GM19025 (cell line): ENCODE data around the gene HSH2D.
A peak's percentile ranks its signal among the peaks of the same experiment; 100 is the strongest.
"Not testable (repeated sequence)": the region's sequence is repeated elsewhere in the genome, so short reads cannot be mapped to it uniquely, and the experiment has no call there.

Experiments
- ATAC-seq: cut with Tn5 transposase; IDR thresholded peaks from one replicate; pipeline ENCODE4 v1.9.1; 2021; ENCODE audit warnings: mild to moderate bottlenecking, low read depth, moderate library complexity; ENCODE audit not compliant: unreplicated experiment

Gene HSH2D

GRCh38 chr19:16143399-16144215 is at the start of gene HSH2D:
Gene HSH2D, plus strand, starts transcription at chr19:16143685. Its CDS starts 5,066 bp downstream, at chr19:16148751.
- peak; percentile 62 for ATAC-seq

- no peak for ATAC-seq
These were observed 49.0 kb upstream of the HSH2D start for GRCh38 chr19:16094360-16095070.

GRCh38 chr19:16095071-16095571 is 48.4 kb upstream of the HSH2D start:
- ATAC-seq = no peak

- ATAC-seq = no peak
These were observed 47.1 kb upstream of the HSH2D start for GRCh38 chr19:16096280-16096855.

GRCh38 chr19:16098416-16098768 is 45.1 kb upstream of the HSH2D start:
- no peak for ATAC-seq

- no peak for ATAC-seq
These were observed 44.7 kb upstream of the HSH2D start for GRCh38 chr19:16098821-16099220.

- ATAC-seq = not testable (repeated sequence)
These were observed 44.0 kb upstream of the HSH2D start for GRCh38 chr19:16099314-16099965.

GRCh38 chr19:16100524-16100923 is 43.0 kb upstream of the HSH2D start:
- no peak for ATAC-seq

GRCh38 chr19:16104722-16105121 is 38.8 kb upstream of the HSH2D start:
- no peak for ATAC-seq

GRCh38 chr19:16106121-16106520 is 37.4 kb upstream of the HSH2D start:
- ATAC-seq = no peak

- peak; percentile 92 for ATAC-seq
These were observed 32.2 kb upstream of the HSH2D start, which contains the start of gene RAB8A for GRCh38 chr19:16111160-16111908. Gene RAB8A, plus strand, starts transcription at chr19:16111889. Its CDS starts 13 bp downstream, at chr19:16111902.

GRCh38 chr19:16111909-16112752 is 31.4 kb upstream of the HSH2D start:
- ATAC-seq = no peak

GRCh38 chr19:16112778-16113177 is 30.7 kb upstream of the HSH2D start:
- no peak for ATAC-seq

GRCh38 chr19:16113727-16114126 is 29.8 kb upstream of the HSH2D start:
- no peak for ATAC-seq

- no peak for ATAC-seq
These were observed 28.0 kb upstream of the HSH2D start for GRCh38 chr19:16115301-16116039.

- no peak for ATAC-seq
These were observed 27.4 kb upstream of the HSH2D start for GRCh38 chr19:16116067-16116466.

- ATAC-seq = no peak
These were observed 25.9 kb upstream of the HSH2D start for GRCh38 chr19:16117594-16118033.

- peak; percentile 87 for ATAC-seq
These were observed 24.9 kb upstream of the HSH2D start for GRCh38 chr19:16118489-16119033.
